Measurements from ENCODE around the gene MIB1. TPM values are rescaled to one million over a fixed set of nuclear protein-coding genes. Genes with fewer than 3 reads are reported as not detected.

Gene MIB1
- total RNA-seq, 2 donors from 2014 or later: 13.8 to 18.7 TPM

GRCh38 chr18:21853775-21854552 lies 113.4 kb downstream of the MIB1 start:
- WGBS, 2 donors: 87 to 89% methylated on average over 6 of the region's 6 CpGs
- H3K4me1 ChIP-seq: no peaks in the 10 kb centered on the region
- H3K9me3 ChIP-seq: no peaks in the 10 kb centered on the region
- no peak overlapping the region for H3K27ac ChIP-seq
- H3K27me3 ChIP-seq: no peaks in the 10 kb centered on the region
- DNase-seq (no peak), ATAC-seq (no peak)
- peaks cover 1 to 4% of the 10 kb centered on the region in 2 donors for H3K36me3 ChIP-seq (replicated peaks in 1 of 2; ENCODE audit: insufficient read depth in 1 of 2, low read depth in 2 of 2)
- intact Hi-C loops (cut with DNase I): no loop called here
- TF ChIP-seq CTCF (IDR thresholded peaks at IDR 0.05) (no peak), POLR2A (IDR thresholded peaks at IDR 0.05) (no peak)
- H3K4me3 ChIP-seq: no peak overlapping the region

- no peak overlapping the region for H3K27ac ChIP-seq
- WGBS, 2 donors: 95 to 99% methylated on average over 3 of the region's 3 CpGs
- H3K4me3 ChIP-seq: no peak overlapping the region
- H3K9me3 ChIP-seq: no peaks in the 10 kb centered on the region
- peaks cover 1 to 4% of the 10 kb centered on the region in 2 donors for H3K36me3 ChIP-seq (replicated peaks in 1 of 2; ENCODE audit: insufficient read depth in 1 of 2, low read depth in 2 of 2)
- no peaks in the 10 kb centered on the region for H3K27me3 ChIP-seq
- intact Hi-C loops (cut with DNase I): no loop called here
- no peak for TF ChIP-seq CTCF (IDR thresholded peaks at IDR 0.05)
- TF ChIP-seq POLR2A (IDR thresholded peaks at IDR 0.05): no peak
- ATAC-seq (no peak), DNase-seq (no peak)
- no peaks in the 10 kb centered on the region for H3K4me1 ChIP-seq
Observed at GRCh38 chr18:21855432-21855831, 114.8 kb downstream of the MIB1 start.

- H3K27ac ChIP-seq: no peak overlapping the region
- WGBS, 2 donors: 81 to 86% methylated on average over 3 of the region's 3 CpGs
- TF ChIP-seq CTCF (IDR thresholded peaks at IDR 0.05): no peak
- TF ChIP-seq POLR2A (IDR thresholded peaks at IDR 0.05): no peak
- ATAC-seq (no peak), DNase-seq (no peak)
- no peaks in the 10 kb centered on the region for H3K4me1 ChIP-seq
- H3K36me3 ChIP-seq (replicated peaks in 1 of 2; ENCODE audit: insufficient read depth in 1 of 2, low read depth in 2 of 2): peaks cover 1 to 8% of the 10 kb centered on the region in 2 donors
- no peaks in the 10 kb centered on the region for H3K27me3 ChIP-seq
- no peak overlapping the region for H3K4me3 ChIP-seq
- intact Hi-C loops (cut with DNase I): no loop called here
- no peaks in the 10 kb centered on the region for H3K9me3 ChIP-seq
Observed at GRCh38 chr18:21857871-21858270, 117.3 kb downstream of the MIB1 start.

- DNase-seq (no peak), ATAC-seq (no peak)
- Histone ChIP-seq H3K4me3 (no peak overlapping the region), H3K27me3 (no peaks in the 10 kb centered on the region), H3K27ac (no peak overlapping the region), H3K4me1 (no peaks in the 10 kb centered on the region), H3K9me3 (no peaks in the 10 kb centered on the region), H3K36me3 (replicated peaks in 1 of 2; ENCODE audit: insufficient read depth in 1 of 2, low read depth in 2 of 2) (peaks cover 1 to 8% of the 10 kb centered on the region in 2 donors)
- no peak for TF ChIP-seq POLR2A (IDR thresholded peaks at IDR 0.05)
- no peak for TF ChIP-seq CTCF (IDR thresholded peaks at IDR 0.05)
- 82 to 93% methylated on average over 1 of the region's 1 CpG for whole genome bisulfite sequencing, 2 donors
- intact Hi-C loops (cut with DNase I): no loop called here
Observed at GRCh38 chr18:21858544-21858943, 118.0 kb downstream of the MIB1 start.

- intact Hi-C loops (cut with DNase I): no loop called here
- 83 to 86% methylated on average over 5 of the region's 5 CpGs for WGBS, 2 donors
- DNase-seq (no peak), ATAC-seq (no peak)
- H3K4me1 ChIP-seq: peaks cover 3% of the 10 kb centered on the region
- no peaks in the 10 kb centered on the region for H3K27me3 ChIP-seq
- no peak overlapping the region for H3K27ac ChIP-seq
- H3K36me3 ChIP-seq (replicated peaks in 1 of 2; ENCODE audit: insufficient read depth in 1 of 2, low read depth in 2 of 2): peaks cover 1 to 4% of the 10 kb centered on the region in 2 donors
- no peak for TF ChIP-seq POLR2A (IDR thresholded peaks at IDR 0.05)
- no peak for TF ChIP-seq CTCF (IDR thresholded peaks at IDR 0.05)
- no peak overlapping the region for H3K4me3 ChIP-seq
- H3K9me3 ChIP-seq: no peaks in the 10 kb centered on the region
Observed at GRCh38 chr18:21864386-21864785, 123.8 kb downstream of the MIB1 start.

All from body of pancreas (tissue), 4 donors.